Measurements from ENCODE around the gene SIL1.

The SIL1 gene

GRCh38 chr5:138903130-138903775 is 294.9 kb downstream of the SIL1 start:
- no peak for DNase-seq

DNA sequence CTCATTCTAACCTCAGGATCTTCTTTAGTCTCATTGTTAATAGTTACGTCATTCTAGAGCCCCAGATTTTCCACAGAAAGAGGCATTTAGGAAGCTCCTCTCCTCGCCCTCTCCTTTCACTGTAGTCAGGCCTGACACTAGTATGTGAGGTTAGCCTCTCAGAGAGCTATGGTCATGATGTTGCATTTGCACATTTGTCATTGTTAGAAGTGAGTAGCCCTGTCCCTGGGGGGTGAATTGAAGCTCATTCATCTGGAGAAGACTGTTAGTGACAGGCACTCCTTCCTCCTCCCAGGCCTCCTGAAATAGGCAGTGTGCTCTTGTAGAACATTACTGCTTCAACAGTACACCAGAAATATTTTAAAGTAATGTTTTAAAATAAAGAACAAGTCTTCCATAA is 296.5 kb downstream of the SIL1 start:
- DNase-seq = no peak

- no peak for DNase-seq
Measured at GRCh38 chr5:138900281-138900965, 297.7 kb downstream of the SIL1 start.

DNA sequence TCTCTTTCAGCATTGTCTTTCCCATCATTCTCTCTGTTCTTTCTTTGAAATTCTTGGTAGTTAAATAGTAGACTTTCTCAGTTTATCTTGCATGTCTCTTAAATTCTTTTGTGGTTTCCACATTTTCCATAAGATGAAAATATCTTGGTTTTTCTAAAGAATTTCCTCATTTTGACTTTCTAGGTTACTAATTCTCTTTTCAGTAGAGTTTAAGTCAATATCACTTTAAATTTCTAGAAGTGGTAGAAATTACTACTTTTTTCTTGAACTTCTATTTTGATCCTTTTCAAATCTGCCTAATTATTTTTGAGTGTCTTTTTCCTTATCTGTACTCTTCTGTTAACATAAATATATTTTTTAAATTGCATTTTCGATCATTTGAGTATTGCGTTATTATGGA is 299.4 kb downstream of the SIL1 start:
- no peak for DNase-seq

GRCh38 chr5:138898299-138898698 is 299.9 kb downstream of the SIL1 start:
- no peak for DNase-seq
